ENCODE measurements around the gene CBFA2T2.
A peak's percentile ranks its signal among the peaks of the same experiment; 100 is the strongest.

CBFA2T2 gene

DNA sequence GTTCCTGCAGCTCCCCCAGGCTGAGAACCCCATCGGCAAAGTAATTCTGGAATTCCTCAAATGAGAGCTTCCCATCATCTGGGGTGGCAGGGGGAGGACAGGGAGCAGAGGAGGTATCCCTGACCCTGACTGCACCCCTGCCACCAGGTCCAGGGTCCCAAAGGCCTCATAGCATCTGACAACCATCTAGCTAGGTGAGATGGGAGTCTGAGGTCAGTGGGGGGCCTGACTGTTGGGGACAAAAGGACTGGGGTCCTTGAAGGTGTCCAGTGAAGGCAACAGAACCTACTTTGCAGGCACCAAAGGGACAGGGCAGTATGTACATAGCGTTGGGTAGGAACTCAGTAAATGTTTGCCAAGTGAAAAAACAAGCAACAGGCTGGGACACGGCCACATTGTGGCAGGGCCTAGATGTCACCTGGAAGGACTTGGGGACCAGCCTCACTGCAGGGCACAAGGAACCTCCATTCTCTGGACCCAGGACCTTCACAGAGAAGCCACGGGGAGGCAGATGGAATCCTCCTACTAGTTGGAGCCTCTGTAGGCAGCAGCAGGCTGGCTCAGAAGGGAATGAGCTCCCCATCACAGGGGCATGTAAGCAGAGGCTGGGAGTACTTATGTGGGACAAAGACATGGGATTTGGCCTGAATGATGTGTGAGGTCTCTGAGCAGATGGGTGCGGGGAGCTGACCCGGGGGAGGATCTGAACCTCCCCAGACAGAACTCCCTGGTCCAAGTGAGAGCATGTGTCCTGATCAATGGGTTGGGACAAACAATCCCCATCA is 181.0 kb downstream of the CBFA2T2 start:
- no peaks in the 10 kb centered on the region for H3K9me3 ChIP-seq (ENCODE audit: control insufficient read depth, low read length)
- no peak overlapping the region for H3K4me3 ChIP-seq (ENCODE audit: low read depth, low read length)
- no peak overlapping the region for H3K27ac ChIP-seq
- H3K36me3 ChIP-seq (ENCODE audit: control insufficient read depth, insufficient read depth, low read length) = no peaks in the 10 kb centered on the region
- H3K27me3 ChIP-seq (ENCODE audit: control insufficient read depth, insufficient read depth, low read length) = no peaks in the 10 kb centered on the region
- H3K4me1 ChIP-seq = peaks cover 20% of the 10 kb centered on the region
- TF ChIP-seq, protein P1, sequence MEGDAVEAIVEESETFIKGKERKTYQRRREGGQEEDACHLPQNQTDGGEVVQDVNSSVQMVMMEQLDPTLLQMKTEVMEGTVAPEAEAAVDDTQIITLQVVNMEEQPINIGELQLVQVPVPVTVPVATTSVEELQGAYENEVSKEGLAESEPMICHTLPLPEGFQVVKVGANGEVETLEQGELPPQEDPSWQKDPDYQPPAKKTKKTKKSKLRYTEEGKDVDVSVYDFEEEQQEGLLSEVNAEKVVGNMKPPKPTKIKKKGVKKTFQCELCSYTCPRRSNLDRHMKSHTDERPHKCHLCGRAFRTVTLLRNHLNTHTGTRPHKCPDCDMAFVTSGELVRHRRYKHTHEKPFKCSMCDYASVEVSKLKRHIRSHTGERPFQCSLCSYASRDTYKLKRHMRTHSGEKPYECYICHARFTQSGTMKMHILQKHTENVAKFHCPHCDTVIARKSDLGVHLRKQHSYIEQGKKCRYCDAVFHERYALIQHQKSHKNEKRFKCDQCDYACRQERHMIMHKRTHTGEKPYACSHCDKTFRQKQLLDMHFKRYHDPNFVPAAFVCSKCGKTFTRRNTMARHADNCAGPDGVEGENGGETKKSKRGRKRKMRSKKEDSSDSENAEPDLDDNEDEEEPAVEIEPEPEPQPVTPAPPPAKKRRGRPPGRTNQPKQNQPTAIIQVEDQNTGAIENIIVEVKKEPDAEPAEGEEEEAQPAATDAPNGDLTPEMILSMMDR (IDR thresholded peaks at IDR 0.05) = no peak
- H3K4me2 ChIP-seq (ENCODE audit: low read length) = no peak overlapping the region
- no peak overlapping the region for H2AFZ ChIP-seq
- no peaks in the 10 kb centered on the region for H3K79me2 ChIP-seq
- H3K9ac ChIP-seq = no peak overlapping the region

GRCh38 chr20:33671573-33672288 is 181.8 kb downstream of the CBFA2T2 start:
- Histone ChIP-seq H2AFZ (no peak overlapping the region), H3K27ac (no peak overlapping the region), H3K4me2 (ENCODE audit: low read length) (no peak overlapping the region), H3K79me2 (no peaks in the 10 kb centered on the region), H3K4me3 (ENCODE audit: low read depth, low read length) (no peak overlapping the region), H3K36me3 (ENCODE audit: control insufficient read depth, insufficient read depth, low read length) (no peaks in the 10 kb centered on the region), H3K27me3 (ENCODE audit: control insufficient read depth, insufficient read depth, low read length) (no peaks in the 10 kb centered on the region), H3K4me1 (peaks cover 16% of the 10 kb centered on the region), H3K9me3 (ENCODE audit: control insufficient read depth, low read length) (no peaks in the 10 kb centered on the region), H3K9ac (no peak overlapping the region)
- TF ChIP-seq, protein P1 (IDR thresholded peaks at IDR 0.05) = no peak

DNA sequence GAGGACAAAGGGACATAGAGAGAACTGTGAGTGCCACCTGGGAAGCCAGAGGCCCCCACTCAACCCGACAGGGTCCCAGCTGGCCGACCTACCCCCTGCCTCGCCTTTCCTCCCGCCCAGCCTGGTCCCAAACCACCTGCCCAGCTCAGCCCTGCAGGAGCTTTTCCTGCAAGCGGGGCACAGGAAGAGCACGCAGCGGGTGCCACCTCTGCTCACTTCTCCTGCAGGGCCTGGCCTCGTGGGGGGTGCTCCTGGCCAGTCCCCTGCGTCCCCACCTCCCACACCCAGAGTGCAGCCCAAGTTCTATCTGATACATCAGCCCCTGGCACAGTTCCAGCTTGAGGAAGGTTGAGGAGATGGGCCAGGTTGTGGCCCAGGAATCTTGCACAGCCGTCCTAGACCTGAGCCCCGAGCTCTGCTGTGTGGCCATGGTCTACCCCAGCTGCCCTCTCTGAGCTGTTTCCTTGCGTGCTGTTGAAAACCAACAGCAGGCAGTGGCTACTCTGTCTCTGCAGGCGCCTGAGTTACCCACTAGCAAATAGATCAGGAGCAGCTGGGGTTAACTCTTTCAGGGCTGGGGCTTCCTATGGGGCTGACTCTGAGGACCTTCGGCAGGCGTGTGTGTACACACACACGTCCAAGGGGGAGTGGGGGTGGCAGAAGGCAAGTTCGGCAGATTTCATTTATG is 182.7 kb downstream of the CBFA2T2 start:
- Histone ChIP-seq H3K4me2 (ENCODE audit: low read length) (peak overlapping the region; percentile 71), H3K27ac (no peak overlapping the region), H3K9me3 (ENCODE audit: control insufficient read depth, low read length) (no peaks in the 10 kb centered on the region), H3K4me3 (ENCODE audit: low read depth, low read length) (peak overlapping the region; percentile 74), H3K27me3 (ENCODE audit: control insufficient read depth, insufficient read depth, low read length) (no peaks in the 10 kb centered on the region), H3K9ac (no peak overlapping the region), H3K36me3 (ENCODE audit: control insufficient read depth, insufficient read depth, low read length) (no peaks in the 10 kb centered on the region), H2AFZ (no peak overlapping the region), H3K4me1 (peaks cover 16% of the 10 kb centered on the region), H3K79me2 (no peaks in the 10 kb centered on the region)
- TF ChIP-seq, protein P1 (IDR thresholded peaks at IDR 0.05) = no peak

- Histone ChIP-seq H3K9ac (no peak overlapping the region), H3K36me3 (ENCODE audit: control insufficient read depth, insufficient read depth, low read length) (no peaks in the 10 kb centered on the region), H3K4me1 (peaks cover 13% of the 10 kb centered on the region), H3K27ac (no peak overlapping the region), H2AFZ (no peak overlapping the region), H3K9me3 (ENCODE audit: control insufficient read depth, low read length) (no peaks in the 10 kb centered on the region), H3K27me3 (ENCODE audit: control insufficient read depth, insufficient read depth, low read length) (no peaks in the 10 kb centered on the region), H3K4me3 (ENCODE audit: low read depth, low read length) (peak overlapping the region; percentile 74), H3K4me2 (ENCODE audit: low read length) (peak overlapping the region; percentile 71), H3K79me2 (no peaks in the 10 kb centered on the region)
- TF ChIP-seq, protein P1 (IDR thresholded peaks at IDR 0.05) = no peak
Observed at GRCh38 chr20:33673114-33673409, 183.2 kb downstream of the CBFA2T2 start.

Measured in parathyroid adenoma (tissue), 2 donors.